Right lobe of liver (tissue), 4 donors: ENCODE results near the gene TRPC1.

Experiments used
- CTCF ChIP-seq, 4 donors: fragments of 200-600 bp in 3 of 4; fragments of 450-650 bp in 1 of 4; IDR thresholded peaks; one replicate each; pipeline versions ENCODE4 v1.5.1 to v1.8.0; 2016 to 2022; ENCODE audit warnings: antibody characterized with exemption in 4 of 4, mild to moderate bottlenecking in 2 of 4
- POLR2A ChIP-seq: fragments of 450-650 bp; IDR thresholded peaks from one replicate; pipeline ENCODE4 v1.6.1; 2017; ENCODE audit warnings: antibody characterized with exemption, mild to moderate bottlenecking
- donor health status: DM: no; HTN: no; CAD: no.
- donor health status: DM: no; HTN: no; CAD: no.
- donor health status: DM: no; HTN: yes; CAD: no.

GRCh38 chr3:142828703-142829305 is 105.0 kb downstream of the TRPC1 start:
- peak; percentile 86 to 95 (median 92) for TF ChIP-seq CTCF (IDR thresholded peaks at IDR 0.05)
- no peak for TF ChIP-seq POLR2A
